AG09309 (cell line): Measurements from ENCODE around the gene CARHSP1.

Experiments
- DNase-seq: peaks from one replicate; pipeline ENCODE4 v3.0.0-alpha.2; 2010; ENCODE audit warnings: low read depth
- H3K4me3 ChIP-seq: 2 replicates; pipeline ENCODE4 v1.5.1; 2011; ENCODE audit warnings: mild to moderate bottlenecking, low read depth, low read length, moderate library complexity; ENCODE audit not compliant: control insufficient read depth
- TF ChIP-seq, protein P1 (sequence below): IDR thresholded peaks from 2 replicates; pipeline ENCODE4 v1.5.1; 2011; ENCODE audit warnings: mild to moderate bottlenecking, low read depth, low read length, inconsistent platforms; ENCODE audit not compliant: insufficient read depth, control insufficient read depth; ENCODE audit errors: missing control alignments

CARHSP1 gene

GRCh38 chr16:8864480-8865110 is 4.2 kb downstream of the CARHSP1 start:
- no peak for DNase-seq
- TF ChIP-seq, protein P1, sequence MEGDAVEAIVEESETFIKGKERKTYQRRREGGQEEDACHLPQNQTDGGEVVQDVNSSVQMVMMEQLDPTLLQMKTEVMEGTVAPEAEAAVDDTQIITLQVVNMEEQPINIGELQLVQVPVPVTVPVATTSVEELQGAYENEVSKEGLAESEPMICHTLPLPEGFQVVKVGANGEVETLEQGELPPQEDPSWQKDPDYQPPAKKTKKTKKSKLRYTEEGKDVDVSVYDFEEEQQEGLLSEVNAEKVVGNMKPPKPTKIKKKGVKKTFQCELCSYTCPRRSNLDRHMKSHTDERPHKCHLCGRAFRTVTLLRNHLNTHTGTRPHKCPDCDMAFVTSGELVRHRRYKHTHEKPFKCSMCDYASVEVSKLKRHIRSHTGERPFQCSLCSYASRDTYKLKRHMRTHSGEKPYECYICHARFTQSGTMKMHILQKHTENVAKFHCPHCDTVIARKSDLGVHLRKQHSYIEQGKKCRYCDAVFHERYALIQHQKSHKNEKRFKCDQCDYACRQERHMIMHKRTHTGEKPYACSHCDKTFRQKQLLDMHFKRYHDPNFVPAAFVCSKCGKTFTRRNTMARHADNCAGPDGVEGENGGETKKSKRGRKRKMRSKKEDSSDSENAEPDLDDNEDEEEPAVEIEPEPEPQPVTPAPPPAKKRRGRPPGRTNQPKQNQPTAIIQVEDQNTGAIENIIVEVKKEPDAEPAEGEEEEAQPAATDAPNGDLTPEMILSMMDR = no peak
- no peak overlapping the region for H3K4me3 ChIP-seq

DNA sequence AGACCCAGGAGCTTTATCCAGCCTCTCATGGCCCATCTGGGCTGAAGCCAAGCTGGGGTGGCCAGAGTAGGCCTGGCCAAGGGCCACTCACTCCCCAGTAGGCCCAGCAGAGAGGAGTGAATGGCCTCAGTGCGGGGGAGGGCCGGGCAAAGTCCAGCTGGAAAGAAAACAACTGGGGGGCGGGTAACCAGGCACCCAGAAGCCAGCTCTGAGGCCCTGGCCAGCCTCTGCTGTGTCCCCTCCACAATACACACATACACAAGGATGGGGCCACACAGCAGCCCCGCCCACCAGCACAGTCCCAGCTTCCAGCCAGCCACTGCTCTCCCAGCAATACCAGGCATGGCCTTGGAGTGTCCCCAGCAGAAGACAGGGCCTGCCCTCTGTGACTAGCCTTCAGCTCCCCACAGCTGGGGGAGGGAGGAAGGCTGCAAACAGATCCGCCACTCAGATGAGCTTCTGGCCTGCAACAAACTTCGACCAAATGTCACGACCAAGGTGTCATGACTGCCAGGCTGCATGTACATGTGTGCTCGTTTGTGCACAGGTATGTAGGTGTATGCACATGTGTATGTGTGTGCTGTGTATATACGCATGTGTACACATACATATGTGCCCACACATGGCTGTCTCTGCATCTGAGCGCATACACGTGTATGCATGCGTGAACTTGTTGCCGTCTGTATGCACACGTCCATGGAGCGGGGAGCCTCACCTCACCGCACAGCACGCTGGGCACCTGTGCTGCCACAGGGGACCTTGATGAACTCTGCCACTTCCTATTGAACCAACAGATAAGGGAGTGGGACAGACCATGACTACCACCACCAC is 5.0 kb downstream of the CARHSP1 start:
- no peak for DNase-seq
- no peak overlapping the region for H3K4me3 ChIP-seq
- TF ChIP-seq, protein P1 = no peak

DNA sequence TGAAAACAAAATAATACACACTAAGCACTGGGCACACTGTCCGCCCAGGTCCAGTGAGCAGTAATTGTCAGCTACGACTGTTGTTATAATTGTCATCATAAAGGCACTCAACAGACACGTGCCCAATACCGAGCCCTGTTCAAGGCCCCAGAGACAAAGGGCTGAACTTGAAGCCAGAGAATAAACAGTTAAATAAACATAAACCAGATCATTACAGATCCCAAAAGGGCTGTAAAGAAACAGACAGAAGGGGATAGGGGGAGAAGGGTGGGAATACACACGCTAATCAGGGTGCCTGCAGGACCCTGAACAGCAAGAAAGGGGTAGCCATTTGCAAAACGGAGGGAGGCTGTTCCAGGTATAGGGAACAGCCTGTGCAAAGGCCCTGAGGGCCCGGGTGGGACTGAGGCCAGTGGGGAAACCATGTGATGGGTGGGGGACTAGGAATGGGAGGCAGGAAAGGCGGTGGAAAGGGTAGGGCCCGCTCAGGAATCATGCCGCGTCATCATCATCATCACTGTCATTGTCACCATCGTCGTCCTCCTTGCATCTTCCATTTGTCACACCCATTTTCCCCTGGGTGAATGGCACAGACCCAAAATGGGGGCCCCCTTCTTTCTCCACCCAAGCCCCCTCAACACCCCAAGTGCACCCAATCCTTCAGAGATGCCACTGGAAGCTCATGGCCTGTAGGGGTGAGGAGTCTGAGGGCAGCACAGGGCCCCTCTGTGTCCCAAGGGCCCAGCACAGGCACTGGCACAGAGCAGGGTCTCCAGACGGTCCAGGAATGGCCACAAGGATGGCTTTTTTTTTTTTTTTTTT is 6.3 kb downstream of the CARHSP1 start:
- H3K4me3 ChIP-seq = no peak overlapping the region
- DNase-seq = no peak
- TF ChIP-seq, protein P1 = no peak

GRCh38 chr16:8861563-8862308 is 7.1 kb downstream of the CARHSP1 start:
- DNase-seq = no peak
- TF ChIP-seq, protein P1 = no peak
- no peak overlapping the region for H3K4me3 ChIP-seq

GRCh38 chr16:8859913-8860881 is 8.6 kb downstream of the CARHSP1 start:
- H3K4me3 ChIP-seq = no peak overlapping the region
- TF ChIP-seq, protein P1 = no peak
- DNase-seq = no peak
